Stimulated activated naive B cell treated with anti-CD40 and anti-IgM and Interleukin-4, amounts not matched to agents 10 μg/mL and 1 μg/mL and 100 μg/mL, for 72 hours (primary cell): ENCODE results near the gene APOBEC3B.
"Not testable (repeated sequence)": the region's sequence is repeated elsewhere in the genome, so short reads cannot be mapped to it uniquely, and the experiment has no call there.

ENCODE experiments used
- ATAC-seq, 2 donors: fragments of 150-1000 bp; cut with Tn5 transposase; replicated peaks; 2 replicates each; pipeline ENCODE4 v1.10.0; 2021; ENCODE audit warnings: moderate library complexity in 1 of 2
- DNase-seq: peaks from one replicate; pipeline ENCODE4 v3.0.0; 2021
- H3K27ac Mint-ChIP-seq: one replicate; pipeline ENCODE4 v1.8.0; 2022; ENCODE audit warnings: mild to moderate bottlenecking, mixed read lengths
- H3K27me3 Mint-ChIP-seq, 2 donors: one replicate each; pipeline ENCODE4 v1.8.0; 2022; ENCODE audit warnings: mixed read lengths in 2 of 2
- H3K36me3 Mint-ChIP-seq, 2 donors: one replicate each; pipeline ENCODE4 v1.8.0; 2022; ENCODE audit warnings: mixed read lengths in 2 of 2, mild to moderate bottlenecking in 1 of 2
- H3K4me1 Mint-ChIP-seq, 2 donors: one replicate each; pipeline ENCODE4 v1.8.0; 2022; ENCODE audit warnings: mixed read lengths in 2 of 2, mild to moderate bottlenecking in 1 of 2
- H3K4me3 Mint-ChIP-seq, 2 donors: one replicate each; pipeline ENCODE4 v1.8.0; 2022; ENCODE audit warnings: mild to moderate bottlenecking in 2 of 2, mixed read lengths in 2 of 2, moderate library complexity in 1 of 2
- H3K9me3 Mint-ChIP-seq, 2 donors: one replicate each; pipeline ENCODE4 v1.8.0; 2022; ENCODE audit warnings: mixed read lengths in 2 of 2, mild to moderate bottlenecking in 1 of 2

The APOBEC3B gene

DNA sequence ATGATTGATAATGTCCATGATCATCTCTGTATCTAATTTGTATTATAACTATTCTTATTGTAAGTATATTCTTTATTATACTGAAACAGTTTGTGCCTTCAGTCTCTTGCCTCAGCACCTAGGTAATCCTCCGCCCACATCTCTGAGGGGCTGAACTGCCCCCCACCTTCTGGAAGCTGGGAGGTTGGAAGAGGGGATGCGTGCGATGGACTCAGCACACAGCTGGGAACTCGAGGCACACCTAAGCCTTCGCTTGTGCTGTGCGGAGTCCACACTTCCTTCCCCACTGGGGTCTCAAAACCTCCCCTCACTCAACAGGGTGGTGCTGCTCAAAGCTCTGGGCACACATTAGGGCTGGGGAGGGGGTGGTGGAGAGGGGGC is 31.4 kb downstream of the APOBEC3B start:
- Mint-ChIP-seq H3K36me3 (peaks cover 15 to 19% of the 10 kb centered on the region in 2 donors), H3K4me3 (peak overlapping the region; percentile 90 to 100), H3K27ac (peak overlapping the region; percentile 97), H3K4me1 (peaks cover 34 to 64% of the 10 kb centered on the region in 2 donors)
- H3K27me3 Mint-ChIP-seq, DNase-seq, H3K9me3 Mint-ChIP-seq: not testable (repeated sequence)
- ATAC-seq, result peak; percentile 25 to 28

DNA sequence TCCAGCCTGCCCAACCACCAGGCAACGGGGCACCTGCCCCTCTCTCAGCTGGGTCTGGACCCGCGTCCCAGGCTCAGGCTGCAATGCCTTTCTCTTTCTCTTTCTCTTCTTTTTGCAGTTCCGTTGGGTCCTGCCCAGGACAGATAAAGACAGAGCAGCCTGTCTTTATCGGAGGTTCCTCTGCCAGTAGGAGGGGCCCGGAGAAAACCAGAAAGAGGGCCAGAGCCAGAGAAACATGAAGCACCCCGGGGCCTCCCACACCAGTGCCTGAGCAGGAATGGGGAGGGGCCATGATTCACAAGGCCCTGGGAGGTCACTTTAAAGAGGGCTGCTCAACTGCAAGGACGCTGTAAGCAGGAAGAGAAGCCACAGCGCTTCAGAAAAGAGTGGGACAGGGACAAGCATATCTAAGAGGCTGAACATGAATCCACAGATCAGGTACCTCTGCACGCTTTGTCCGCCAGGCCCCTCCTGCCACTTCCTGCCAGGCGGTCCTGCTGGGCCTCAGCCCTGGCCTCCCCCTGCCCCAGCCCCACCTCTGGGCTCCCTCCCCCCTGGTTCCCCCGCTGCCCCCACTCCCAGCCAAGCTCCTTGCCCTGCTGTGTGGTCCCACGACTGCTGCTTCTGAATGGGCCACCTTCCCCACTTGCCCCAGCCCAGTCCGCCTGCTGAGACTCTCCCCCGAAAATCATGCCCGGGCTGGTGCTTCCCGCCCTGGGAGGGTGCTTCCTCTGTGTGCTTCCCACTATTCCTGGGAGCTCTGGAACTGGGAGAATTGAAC is 32.0 kb downstream of the APOBEC3B start, which contains the start of gene APOBEC3C:
TSS of gene APOBEC3C (plus strand) at position 316 of the 781 bp plus-strand sequence. CDS start at position 422, 106 bp downstream.
- H3K9me3 Mint-ChIP-seq, result no peaks in the 10 kb centered on the region
- H3K4me1 Mint-ChIP-seq, result peaks cover 34 to 66% of the 10 kb centered on the region in 2 donors
- H3K27ac Mint-ChIP-seq, result peak within 1 kb of the TSS; percentile 97
- no peaks in the 10 kb centered on the region for H3K27me3 Mint-ChIP-seq
- H3K36me3 Mint-ChIP-seq, result peaks cover 17 to 22% of the 10 kb centered on the region in 2 donors
- H3K4me3 Mint-ChIP-seq, result peak within 1 kb of the TSS; percentile 90 to 100
- ATAC-seq (peak; percentile 96), DNase-seq (peak; percentile 79)

DNA sequence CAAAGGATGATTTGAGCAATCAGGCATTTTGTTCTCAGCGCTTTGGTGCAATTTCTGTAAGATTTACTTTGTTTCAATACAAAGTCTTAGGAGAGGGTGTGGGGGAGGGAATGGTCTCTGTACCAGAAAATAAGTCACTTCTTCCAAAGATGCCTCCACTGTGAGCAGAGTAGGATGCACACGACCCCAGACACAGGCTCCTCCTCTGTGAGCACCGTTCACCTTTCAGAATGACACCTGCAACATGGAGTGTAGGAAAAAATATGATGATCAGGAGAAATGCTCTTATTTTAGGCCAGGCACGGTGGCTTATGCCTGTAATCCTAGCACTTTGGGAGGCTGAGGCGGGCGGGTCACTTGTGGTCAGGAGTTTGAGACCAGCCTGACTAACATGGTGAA is 32.6 kb downstream of the APOBEC3B start:
- H3K27ac Mint-ChIP-seq, result peak overlapping the region; percentile 97
- DNase-seq, H3K27me3 Mint-ChIP-seq, H3K9me3 Mint-ChIP-seq: not testable (repeated sequence)
- H3K36me3 Mint-ChIP-seq, result peaks cover 19 to 26% of the 10 kb centered on the region in 2 donors
- peak overlapping the region; percentile 90 to 100 for H3K4me3 Mint-ChIP-seq
- peaks cover 36 to 71% of the 10 kb centered on the region in 2 donors for H3K4me1 Mint-ChIP-seq
- peak; percentile 37 to 44 for ATAC-seq

DNA sequence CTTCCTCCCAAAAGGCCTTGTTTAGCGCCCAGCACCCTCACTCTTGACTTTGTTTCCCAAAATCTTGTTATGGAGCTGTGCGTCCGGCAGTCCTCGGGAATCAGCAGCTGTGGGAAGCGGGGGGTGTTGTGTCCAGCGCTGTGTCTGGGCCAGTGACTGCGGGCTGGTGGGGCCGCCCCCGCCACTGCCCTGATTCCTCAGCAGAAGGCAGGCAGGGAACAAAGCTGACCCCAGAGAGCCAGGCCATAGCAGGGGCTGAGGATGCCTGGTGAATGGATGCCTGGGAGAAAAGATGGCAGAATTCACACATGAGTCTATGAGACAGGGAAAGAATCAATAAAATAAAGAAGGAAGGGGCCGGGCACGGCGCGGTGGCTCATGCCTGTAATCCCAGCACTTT is 34.4 kb downstream of the APOBEC3B start:
- peak overlapping the region; percentile 48 to 56 for H3K4me3 Mint-ChIP-seq
- no peaks in the 10 kb centered on the region for H3K27me3 Mint-ChIP-seq
- ATAC-seq, result no peak
- peak overlapping the region; percentile 67 for H3K27ac Mint-ChIP-seq
- peaks cover 35 to 73% of the 10 kb centered on the region in 2 donors for H3K4me1 Mint-ChIP-seq
- no peaks in the 10 kb centered on the region for H3K9me3 Mint-ChIP-seq
- DNase-seq, result no peak
- H3K36me3 Mint-ChIP-seq, result peaks cover 20 to 38% of the 10 kb centered on the region in 2 donors

DNA sequence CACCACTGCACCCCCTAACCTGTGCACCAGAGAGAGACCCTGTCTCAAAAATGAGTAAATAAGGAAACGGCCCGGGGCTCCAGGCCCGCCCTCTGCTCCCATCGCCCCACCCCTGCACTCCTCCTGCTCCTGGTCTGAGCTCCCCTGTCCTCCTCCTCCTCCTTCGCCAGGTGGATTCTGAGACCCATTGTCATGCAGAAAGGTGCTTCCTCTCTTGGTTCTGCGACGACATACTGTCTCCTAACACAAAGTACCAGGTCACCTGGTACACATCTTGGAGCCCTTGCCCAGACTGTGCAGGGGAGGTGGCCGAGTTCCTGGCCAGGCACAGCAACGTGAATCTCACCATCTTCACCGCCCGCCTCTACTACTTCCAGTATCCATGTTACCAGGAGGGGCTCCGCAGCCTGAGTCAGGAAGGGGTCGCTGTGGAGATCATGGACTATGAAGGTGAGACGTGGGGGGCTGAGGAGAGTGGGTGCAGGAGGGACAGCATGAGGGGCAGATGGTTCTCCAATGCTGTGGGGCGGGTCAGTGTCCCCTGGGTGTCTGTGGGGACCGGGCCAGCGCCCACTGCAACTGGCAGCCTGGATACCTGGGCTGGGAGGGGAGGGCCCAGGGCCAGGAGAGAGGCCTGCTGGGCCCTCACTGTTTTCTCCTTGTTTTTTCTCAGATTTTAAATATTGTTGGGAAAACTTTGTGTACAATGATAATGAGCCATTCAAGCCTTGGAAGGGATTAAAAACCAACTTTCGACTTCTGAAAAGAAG is 35.6 kb downstream of the APOBEC3B start:
- peak overlapping the region in 1 of 2 donors; percentile 30 for H3K4me3 Mint-ChIP-seq
- H3K27me3 Mint-ChIP-seq, result no peaks in the 10 kb centered on the region
- peak overlapping the region; percentile 89 for H3K27ac Mint-ChIP-seq
- no peaks in the 10 kb centered on the region for H3K9me3 Mint-ChIP-seq
- peaks cover 24 to 43% of the 10 kb centered on the region in 2 donors for H3K36me3 Mint-ChIP-seq
- DNase-seq, result no peak
- no peak for ATAC-seq
- H3K4me1 Mint-ChIP-seq, result peaks cover 36 to 76% of the 10 kb centered on the region in 2 donors

DNA sequence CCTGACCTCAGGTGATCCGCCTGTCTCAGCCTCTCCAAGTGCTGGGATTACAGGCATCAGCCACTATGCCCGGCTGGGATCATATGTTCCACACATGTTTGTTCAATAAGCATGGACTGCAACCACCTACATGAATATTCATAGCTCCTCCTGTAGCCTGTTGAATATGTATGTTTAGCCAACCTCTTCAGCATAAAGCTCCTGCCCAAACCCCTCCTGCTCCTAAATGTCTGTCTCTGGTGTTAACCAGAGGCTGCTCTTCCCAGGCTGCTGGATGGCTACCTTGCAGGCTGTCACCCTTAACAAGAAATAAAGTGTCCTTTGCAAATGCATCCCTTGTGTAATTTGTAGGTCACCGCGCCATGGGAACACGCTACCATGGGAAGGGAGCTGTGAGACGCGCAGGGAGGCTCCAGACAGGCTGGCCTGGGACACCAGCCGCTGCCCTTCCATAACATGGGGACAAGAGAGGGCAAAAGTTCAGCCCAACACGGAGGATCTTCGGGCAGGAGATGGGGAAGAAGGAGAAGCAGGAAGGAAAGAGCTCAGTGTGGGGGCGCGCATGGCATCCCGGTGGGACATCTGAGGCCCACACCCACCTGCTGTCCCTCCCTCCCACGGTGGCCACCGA is 38.0 kb downstream of the APOBEC3B start:
- not testable (repeated sequence) for H3K9me3 Mint-ChIP-seq, H3K27me3 Mint-ChIP-seq, ATAC-seq, DNase-seq
- Mint-ChIP-seq H3K27ac (peak overlapping the region; percentile 97), H3K4me1 (peaks cover 42 to 71% of the 10 kb centered on the region in 2 donors), H3K4me3 (peak overlapping the region; percentile 93 to 97), H3K36me3 (peaks cover 32 to 52% of the 10 kb centered on the region in 2 donors)

DNA sequence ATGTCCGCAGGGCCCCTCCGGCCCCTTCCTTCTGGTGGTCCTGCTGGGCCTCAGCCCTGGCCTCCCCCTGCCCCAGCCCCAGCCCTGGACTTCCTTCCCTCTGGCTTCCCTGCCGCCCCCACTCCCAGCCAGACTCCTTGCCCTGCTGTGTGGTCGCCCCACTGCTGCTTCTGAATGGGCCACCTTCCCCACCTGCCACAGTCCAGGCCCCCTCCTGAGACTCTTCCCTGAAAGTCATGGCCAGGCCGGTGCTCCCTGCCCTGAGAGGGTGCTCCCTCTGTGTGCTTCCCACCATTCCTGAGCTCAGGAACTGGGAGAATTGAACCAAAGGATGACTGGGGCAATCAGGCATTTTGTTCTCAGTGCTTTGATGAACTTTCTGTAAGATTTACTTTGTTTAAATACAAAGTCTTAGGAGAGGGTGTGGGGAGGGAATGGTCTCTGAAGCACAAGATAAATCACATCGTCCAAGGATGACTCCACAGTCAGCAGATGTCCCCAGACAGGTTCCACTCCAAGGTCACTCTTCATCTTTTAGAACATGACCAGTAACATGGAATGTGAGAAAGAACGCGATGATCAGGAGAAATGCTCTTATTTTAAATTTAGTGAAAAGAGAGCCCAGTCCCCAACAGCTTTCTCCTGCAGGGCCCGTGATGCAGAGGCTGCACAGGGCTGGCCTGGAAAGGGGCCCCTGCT is 39.6 kb downstream of the APOBEC3B start:
- H3K27ac Mint-ChIP-seq, result peak overlapping the region; percentile 97
- H3K36me3 Mint-ChIP-seq, result peaks cover 40 to 63% of the 10 kb centered on the region in 2 donors
- DNase-seq, result no peak
- H3K4me1 Mint-ChIP-seq, result peaks cover 39 to 74% of the 10 kb centered on the region in 2 donors
- peak; percentile 0 to 4 for ATAC-seq
- H3K27me3 Mint-ChIP-seq, result no peaks in the 10 kb centered on the region
- peak overlapping the region; percentile 93 to 97 for H3K4me3 Mint-ChIP-seq
- H3K9me3 Mint-ChIP-seq, result no peaks in the 10 kb centered on the region

DNA sequence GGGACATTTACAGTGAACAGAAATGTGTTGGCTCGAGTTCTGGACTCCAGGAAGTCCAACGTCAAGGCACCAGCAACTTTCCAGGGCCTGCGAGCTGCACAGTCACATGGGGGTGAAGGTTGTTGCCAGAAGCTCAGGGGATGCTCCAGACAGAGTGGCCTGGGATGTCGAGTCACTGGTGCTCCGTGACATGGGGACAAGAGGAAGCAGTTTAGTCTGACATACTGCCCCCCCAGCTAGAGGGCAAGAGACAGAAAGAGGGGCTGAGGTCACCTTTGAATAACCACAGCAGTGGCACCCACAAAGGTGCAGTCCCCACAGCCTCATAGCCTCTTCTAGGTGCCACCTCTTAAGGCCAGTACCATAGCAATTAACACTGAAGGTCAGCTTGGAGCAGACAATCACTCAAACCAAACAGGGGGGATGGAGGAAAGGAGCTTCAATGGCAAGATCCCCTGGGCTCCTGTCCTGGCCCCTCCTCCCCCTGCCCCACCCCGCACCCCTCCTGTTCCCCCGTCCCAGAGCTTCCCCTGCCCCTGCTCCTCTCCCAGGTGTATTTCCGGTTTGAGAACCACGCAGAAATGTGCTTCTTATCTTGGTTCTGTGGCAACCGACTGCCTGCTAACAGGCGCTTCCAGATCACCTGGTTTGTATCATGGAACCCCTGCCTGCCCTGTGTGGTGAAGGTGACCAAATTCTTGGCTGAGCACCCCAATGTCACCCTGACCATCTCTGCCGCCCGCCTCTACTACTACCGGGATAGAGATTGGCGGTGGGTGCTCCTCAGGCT is 42.6 kb downstream of the APOBEC3B start:
- no peak for DNase-seq
- H3K4me1 Mint-ChIP-seq, result peaks cover 33 to 68% of the 10 kb centered on the region in 2 donors
- H3K36me3 Mint-ChIP-seq, result peaks cover 40 to 57% of the 10 kb centered on the region in 2 donors
- no peak overlapping the region for H3K4me3 Mint-ChIP-seq
- ATAC-seq, result no peak
- H3K27me3 Mint-ChIP-seq, result no peaks in the 10 kb centered on the region
- no peaks in the 10 kb centered on the region for H3K9me3 Mint-ChIP-seq
- peak overlapping the region; percentile 80 for H3K27ac Mint-ChIP-seq

DNA sequence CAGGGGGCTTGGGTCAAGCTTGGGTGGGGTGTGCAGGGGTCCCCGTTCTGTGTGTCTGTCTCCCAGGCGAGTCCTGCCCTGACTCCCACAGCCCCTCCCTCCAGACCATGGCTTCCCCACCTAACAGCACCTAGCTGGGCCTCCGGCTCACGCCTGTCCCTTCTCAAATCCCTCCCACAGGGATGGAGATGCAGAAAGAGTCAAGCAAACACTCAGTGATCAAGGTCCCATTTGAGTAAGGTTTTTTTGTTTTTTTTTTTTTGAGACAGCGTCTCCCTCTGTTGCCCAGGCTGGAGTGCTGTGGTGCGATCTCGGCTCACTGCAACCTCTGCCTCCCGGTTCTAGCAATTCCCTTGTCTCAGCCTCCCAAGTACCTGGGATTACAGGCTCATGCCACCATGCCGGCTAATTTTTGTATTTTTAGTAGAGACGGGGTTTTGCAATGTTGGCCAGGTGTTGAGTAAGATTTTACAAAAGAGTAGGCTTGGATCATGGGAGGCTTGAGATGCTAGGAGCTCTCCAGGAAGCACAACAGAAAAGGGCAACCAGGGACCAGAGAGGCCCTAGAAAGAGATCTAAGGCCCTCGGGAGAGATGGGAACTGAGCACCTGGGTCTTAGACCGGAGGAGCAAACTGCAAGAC is 44.5 kb downstream of the APOBEC3B start:
- peaks cover 28 to 60% of the 10 kb centered on the region in 2 donors for H3K4me1 Mint-ChIP-seq
- DNase-seq, result no peak
- ATAC-seq, result no peak
- peak overlapping the region; percentile 59 for H3K27ac Mint-ChIP-seq
- H3K27me3 Mint-ChIP-seq, result no peaks in the 10 kb centered on the region
- H3K36me3 Mint-ChIP-seq, result peaks cover 46 to 50% of the 10 kb centered on the region in 2 donors
- no peaks in the 10 kb centered on the region for H3K9me3 Mint-ChIP-seq
- H3K4me3 Mint-ChIP-seq, result no peak overlapping the region

DNA sequence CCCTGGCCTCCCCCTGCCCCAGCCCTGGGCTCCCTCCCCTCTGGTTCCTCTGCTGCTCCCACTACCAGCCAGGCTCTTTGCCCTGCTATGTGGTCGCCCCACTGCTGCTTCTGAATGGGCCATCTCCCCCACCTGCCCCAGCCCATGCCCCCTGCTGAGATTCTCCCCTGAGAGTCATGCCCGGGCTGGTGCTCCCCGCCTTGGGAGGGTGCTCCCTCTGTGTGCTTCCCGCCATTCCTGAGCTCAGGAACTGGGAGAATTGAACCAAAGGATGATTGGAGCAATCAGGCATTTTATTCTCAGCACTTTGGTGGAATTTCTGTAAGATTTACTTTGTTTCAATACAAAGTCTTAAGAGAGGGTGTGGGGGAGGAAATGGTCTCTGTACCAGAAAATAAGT is 45.6 kb downstream of the APOBEC3B start:
- peak overlapping the region; percentile 82 for H3K27ac Mint-ChIP-seq
- H3K9me3 Mint-ChIP-seq, result no peaks in the 10 kb centered on the region
- DNase-seq (no peak), ATAC-seq (no peak)
- H3K4me3 Mint-ChIP-seq, result no peak overlapping the region
- H3K4me1 Mint-ChIP-seq, result peaks cover 21 to 49% of the 10 kb centered on the region in 2 donors
- H3K36me3 Mint-ChIP-seq, result peaks cover 50 to 52% of the 10 kb centered on the region in 2 donors
- H3K27me3 Mint-ChIP-seq, result no peaks in the 10 kb centered on the region

DNA sequence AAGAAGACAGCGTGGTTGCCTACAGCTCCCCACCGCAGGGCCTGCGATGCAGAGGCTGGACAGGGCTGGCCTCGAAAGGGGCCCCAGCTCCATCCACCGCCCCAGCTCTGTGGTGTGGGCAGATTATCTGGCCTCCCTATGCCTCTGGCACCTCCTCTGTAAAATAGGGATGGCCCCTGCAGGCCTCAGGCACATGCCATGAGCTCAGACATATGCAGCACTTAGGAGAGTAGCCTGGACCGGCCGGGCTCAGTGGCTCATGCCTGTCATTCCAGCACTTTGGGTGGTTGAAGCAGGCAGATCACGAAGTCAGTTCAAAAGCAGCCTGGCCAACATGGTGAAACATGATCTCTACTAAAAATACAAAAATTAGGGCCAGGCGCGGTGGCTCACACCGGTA is 46.1 kb downstream of the APOBEC3B start:
- ATAC-seq, result no peak
- Mint-ChIP-seq H3K36me3 (peaks cover 52 to 56% of the 10 kb centered on the region in 2 donors), H3K9me3 (no peaks in the 10 kb centered on the region), H3K4me3 (no peak overlapping the region), H3K4me1 (peaks cover 21 to 46% of the 10 kb centered on the region in 2 donors), H3K27me3 (no peaks in the 10 kb centered on the region), H3K27ac (peak overlapping the region; percentile 82)
- no peak for DNase-seq

DNA sequence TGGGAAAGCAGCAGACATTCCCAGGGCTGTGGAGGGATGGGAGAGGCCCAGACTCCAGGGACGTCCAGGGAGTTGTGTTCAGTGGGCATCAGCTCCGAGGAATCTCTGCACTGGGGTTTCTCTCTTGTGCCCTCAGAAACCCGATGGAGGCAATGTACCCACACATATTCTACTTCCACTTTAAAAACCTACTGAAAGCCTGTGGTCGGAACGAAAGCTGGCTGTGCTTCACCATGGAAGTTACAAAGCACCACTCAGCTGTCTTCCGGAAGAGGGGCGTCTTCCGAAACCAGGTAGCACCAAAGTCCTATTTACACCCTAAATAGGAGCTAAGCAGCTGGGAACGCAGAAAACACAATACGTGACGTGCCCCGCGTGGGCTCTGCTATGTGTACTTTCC is 47.1 kb downstream of the APOBEC3B start:
- H3K4me1 Mint-ChIP-seq, result peaks cover 17 to 44% of the 10 kb centered on the region in 2 donors
- H3K4me3 Mint-ChIP-seq, result no peak overlapping the region
- no peaks in the 10 kb centered on the region for H3K9me3 Mint-ChIP-seq
- peaks cover 49 to 51% of the 10 kb centered on the region in 2 donors for H3K36me3 Mint-ChIP-seq
- no peak for DNase-seq
- ATAC-seq, result no peak
- H3K27ac Mint-ChIP-seq, result peak overlapping the region; percentile 37
- no peaks in the 10 kb centered on the region for H3K27me3 Mint-ChIP-seq

DNA sequence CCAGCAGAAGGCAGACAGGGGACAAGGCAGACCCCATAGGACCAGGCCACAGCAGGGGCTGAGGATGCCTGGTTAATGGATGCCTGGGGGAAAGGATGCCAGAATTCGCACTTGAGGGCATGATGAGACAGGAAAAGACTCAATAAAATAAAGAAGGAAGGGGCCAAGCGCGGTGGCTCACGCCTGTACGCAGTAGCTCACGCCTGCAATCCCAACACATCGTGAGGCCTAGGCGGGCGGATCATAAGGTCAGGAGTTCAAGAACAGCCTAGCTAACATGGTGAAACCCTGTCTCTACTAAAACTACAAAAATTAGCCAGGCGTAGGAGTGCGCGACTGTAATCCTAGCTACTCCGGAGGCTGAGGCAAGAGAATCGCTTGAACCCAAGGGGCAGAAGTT is 48.6 kb downstream of the APOBEC3B start:
- Mint-ChIP-seq H3K36me3 (peaks cover 37 to 39% of the 10 kb centered on the region in 2 donors), H3K27me3 (no peaks in the 10 kb centered on the region), H3K4me3 (no peak overlapping the region), H3K27ac (peak overlapping the region; percentile 47), H3K4me1 (peaks cover 8 to 29% of the 10 kb centered on the region in 2 donors), H3K9me3 (no peaks in the 10 kb centered on the region)
- ATAC-seq, result no peak
- DNase-seq, result no peak
